ENCODE measurements around the gene SLC17A4. TPM values are rescaled to one million over a fixed set of nuclear protein-coding genes. Genes with fewer than 3 reads are reported as not detected.
"Not testable (repeated sequence)": the region's sequence is repeated elsewhere in the genome, so short reads cannot be mapped to it uniquely, and the experiment has no call there.

Gene SLC17A4
- total and polyA plus RNA-seq, 7 donors, result under 0.01 to 24.7 (median 10.6) TPM; not detected in 3

DNA sequence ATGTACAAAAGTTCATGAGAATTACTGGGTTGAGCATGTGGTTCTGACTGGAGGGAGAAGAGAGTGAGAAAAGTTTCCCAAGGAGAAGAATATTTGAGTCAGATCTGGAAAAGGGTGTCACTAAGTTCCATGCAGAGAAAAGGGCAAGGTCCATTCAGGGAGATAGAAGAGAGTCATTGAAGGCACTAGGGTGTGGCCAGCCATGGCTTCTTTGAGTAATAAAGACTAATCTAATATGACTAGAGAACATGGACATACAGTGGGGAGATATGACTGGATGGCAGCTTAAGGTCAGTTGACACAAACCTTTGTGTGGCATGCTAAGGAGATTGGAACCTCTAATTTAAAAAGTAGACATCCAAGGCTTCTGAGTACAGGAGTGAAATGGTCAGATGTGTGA, 10.7 kb upstream of the SLC17A4 start:
- Histone ChIP-seq H3K4me3 (no peak overlapping the region), H3K27ac (no peak overlapping the region), H3K9me3 (no peaks in the 10 kb centered on the region), H3K36me3 (no peaks in the 10 kb centered on the region), H3K4me1 (no peaks in the 10 kb centered on the region), H3K27me3 (no peaks in the 10 kb centered on the region)
- TF ChIP-seq EP300 (IDR thresholded peaks at IDR 0.05), result no peak
- TF ChIP-seq POLR2A (IDR thresholded peaks at IDR 0.05), result no peak
- no peak for TF ChIP-seq POLR2AphosphoS5 (IDR thresholded peaks at IDR 0.05)
- TF ChIP-seq, protein P1, sequence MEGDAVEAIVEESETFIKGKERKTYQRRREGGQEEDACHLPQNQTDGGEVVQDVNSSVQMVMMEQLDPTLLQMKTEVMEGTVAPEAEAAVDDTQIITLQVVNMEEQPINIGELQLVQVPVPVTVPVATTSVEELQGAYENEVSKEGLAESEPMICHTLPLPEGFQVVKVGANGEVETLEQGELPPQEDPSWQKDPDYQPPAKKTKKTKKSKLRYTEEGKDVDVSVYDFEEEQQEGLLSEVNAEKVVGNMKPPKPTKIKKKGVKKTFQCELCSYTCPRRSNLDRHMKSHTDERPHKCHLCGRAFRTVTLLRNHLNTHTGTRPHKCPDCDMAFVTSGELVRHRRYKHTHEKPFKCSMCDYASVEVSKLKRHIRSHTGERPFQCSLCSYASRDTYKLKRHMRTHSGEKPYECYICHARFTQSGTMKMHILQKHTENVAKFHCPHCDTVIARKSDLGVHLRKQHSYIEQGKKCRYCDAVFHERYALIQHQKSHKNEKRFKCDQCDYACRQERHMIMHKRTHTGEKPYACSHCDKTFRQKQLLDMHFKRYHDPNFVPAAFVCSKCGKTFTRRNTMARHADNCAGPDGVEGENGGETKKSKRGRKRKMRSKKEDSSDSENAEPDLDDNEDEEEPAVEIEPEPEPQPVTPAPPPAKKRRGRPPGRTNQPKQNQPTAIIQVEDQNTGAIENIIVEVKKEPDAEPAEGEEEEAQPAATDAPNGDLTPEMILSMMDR (IDR thresholded peaks at IDR 0.05), result no peak
- intact Hi-C loops (cut with DNase I), result no loop called here
- no peak for DNase-seq

DNA sequence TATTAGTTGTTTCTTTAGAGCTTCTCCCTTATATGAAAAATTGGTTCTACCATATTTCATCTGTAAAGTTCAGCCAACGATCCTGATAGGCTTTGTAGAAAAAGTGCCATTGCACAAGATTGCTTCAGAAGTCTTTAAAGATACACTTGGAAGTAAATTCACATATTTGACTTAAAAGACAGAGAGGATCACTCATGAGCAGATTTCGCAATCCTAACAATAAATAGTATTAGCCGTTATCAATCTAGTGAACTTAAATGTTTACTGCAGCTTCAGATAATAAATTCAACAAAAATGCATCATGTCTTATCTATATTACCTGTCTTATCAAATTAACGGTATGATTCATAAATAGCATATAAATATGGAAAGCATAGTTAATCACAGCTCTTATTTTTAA, 8.7 kb upstream of the SLC17A4 start:
- WGBS, 2 donors, result 91 to 92% methylated on average over 4 of the region's 4 CpGs
- no peak overlapping the region for H3K27ac ChIP-seq
- no peak for DNase-seq
- no peaks in the 10 kb centered on the region for H3K27me3 ChIP-seq
- H3K4me1 ChIP-seq, result no peaks in the 10 kb centered on the region
- intact Hi-C loops (cut with DNase I), result no loop called here
- no peak for TF ChIP-seq POLR2AphosphoS5 (IDR thresholded peaks at IDR 0.05)
- no peak for TF ChIP-seq EP300 (IDR thresholded peaks at IDR 0.05)
- TF ChIP-seq, protein P1 (IDR thresholded peaks at IDR 0.05), result no peak
- TF ChIP-seq POLR2A (IDR thresholded peaks at IDR 0.05), result no peak
- H3K9me3 ChIP-seq, result no peaks in the 10 kb centered on the region
- no peaks in the 10 kb centered on the region for H3K36me3 ChIP-seq
- no peak overlapping the region for H3K4me3 ChIP-seq

DNA sequence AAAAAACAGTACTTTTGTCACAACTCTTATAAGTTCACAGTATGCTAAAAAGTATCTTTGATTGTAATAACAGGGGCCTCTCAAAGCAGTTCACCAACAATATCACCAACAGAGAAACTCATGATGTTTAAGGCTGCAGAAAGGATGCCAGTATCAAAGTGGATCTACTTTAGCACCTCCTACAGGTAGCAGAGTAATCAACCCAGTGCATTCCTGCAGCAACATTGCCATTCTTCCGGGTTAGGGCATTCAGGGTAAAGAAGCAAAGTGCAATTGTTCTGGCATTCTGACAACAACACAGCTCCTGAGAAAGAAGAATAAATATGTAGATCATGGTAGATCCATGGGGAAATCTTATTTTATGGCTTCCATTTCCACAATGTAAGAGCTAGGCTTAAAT, 7.6 kb upstream of the SLC17A4 start:
- TF ChIP-seq, protein P1 (IDR thresholded peaks at IDR 0.05), result no peak
- no peak for TF ChIP-seq EP300 (IDR thresholded peaks at IDR 0.05)
- TF ChIP-seq POLR2AphosphoS5 (IDR thresholded peaks at IDR 0.05), result no peak
- TF ChIP-seq POLR2A (IDR thresholded peaks at IDR 0.05), result no peak
- no peaks in the 10 kb centered on the region for H3K9me3 ChIP-seq
- WGBS, 2 donors, result 17 to 74% methylated on average over 1 of the region's 1 CpG
- no peak for DNase-seq
- no peaks in the 10 kb centered on the region for H3K27me3 ChIP-seq
- no peaks in the 10 kb centered on the region for H3K36me3 ChIP-seq
- H3K4me3 ChIP-seq, result no peak overlapping the region
- H3K27ac ChIP-seq, result no peak overlapping the region
- H3K4me1 ChIP-seq, result no peaks in the 10 kb centered on the region
- intact Hi-C loops (cut with DNase I), result no loop called here

DNA sequence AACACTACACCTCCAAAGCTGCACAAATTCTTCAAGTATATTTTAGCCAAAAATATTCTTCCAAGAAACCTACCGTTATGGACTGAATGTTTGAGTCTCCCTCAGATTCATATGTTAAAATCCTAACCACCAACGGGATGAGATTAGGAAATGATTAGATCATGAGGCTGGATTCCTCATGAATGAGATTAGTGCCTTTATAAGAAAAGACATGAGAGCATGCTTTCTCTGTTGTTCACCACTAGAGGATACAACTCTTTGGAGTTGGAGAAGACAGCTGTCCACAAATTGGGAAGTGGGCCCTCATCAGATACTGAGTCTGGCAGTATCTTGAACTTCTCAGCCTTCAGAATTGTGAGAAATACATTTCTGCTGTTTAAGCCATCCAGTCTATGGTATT, 7.1 kb upstream of the SLC17A4 start:
- DNase-seq, result no peak
- H3K4me1 ChIP-seq, result no peaks in the 10 kb centered on the region
- H3K27me3 ChIP-seq, result no peaks in the 10 kb centered on the region
- intact Hi-C loops (cut with DNase I), result no loop called here
- 69 to 91% methylated on average over 2 of the region's 2 CpGs for WGBS, 2 donors
- no peaks in the 10 kb centered on the region for H3K36me3 ChIP-seq
- no peak overlapping the region for H3K27ac ChIP-seq
- no peaks in the 10 kb centered on the region for H3K9me3 ChIP-seq
- TF ChIP-seq, protein P1 (IDR thresholded peaks at IDR 0.05), result no peak
- TF ChIP-seq POLR2A (IDR thresholded peaks at IDR 0.05) (no peak), POLR2AphosphoS5 (IDR thresholded peaks at IDR 0.05) (no peak), EP300 (IDR thresholded peaks at IDR 0.05) (no peak)
- H3K4me3 ChIP-seq, result no peak overlapping the region

DNA sequence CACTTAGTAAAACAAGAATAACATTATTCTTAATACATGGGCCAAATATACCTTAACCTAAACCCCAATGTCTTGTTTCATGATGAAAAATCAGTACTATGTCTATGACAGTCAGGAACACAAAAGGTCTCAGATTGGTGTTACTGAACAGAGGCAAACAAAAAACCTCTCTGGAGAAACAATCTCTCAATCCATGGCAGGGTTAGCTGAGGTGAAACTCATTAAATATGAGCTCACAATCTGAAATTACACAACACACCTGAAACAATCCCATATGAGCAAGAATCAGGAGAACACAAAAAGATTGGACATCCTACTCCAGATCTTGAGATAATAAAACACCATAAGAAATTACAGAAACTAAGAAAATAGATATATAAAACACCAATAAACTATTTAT, 6.5 kb upstream of the SLC17A4 start:
- Histone ChIP-seq H3K27ac (no peak overlapping the region), H3K4me3 (no peak overlapping the region), H3K36me3 (no peaks in the 10 kb centered on the region), H3K27me3 (no peaks in the 10 kb centered on the region), H3K9me3 (no peaks in the 10 kb centered on the region), H3K4me1 (no peaks in the 10 kb centered on the region)
- TF ChIP-seq EP300 (IDR thresholded peaks at IDR 0.05) (no peak), POLR2A (IDR thresholded peaks at IDR 0.05) (no peak), POLR2AphosphoS5 (IDR thresholded peaks at IDR 0.05) (no peak)
- TF ChIP-seq, protein P1 (IDR thresholded peaks at IDR 0.05), result no peak
- no peak for DNase-seq
- intact Hi-C loops (cut with DNase I), result no loop called here

DNA sequence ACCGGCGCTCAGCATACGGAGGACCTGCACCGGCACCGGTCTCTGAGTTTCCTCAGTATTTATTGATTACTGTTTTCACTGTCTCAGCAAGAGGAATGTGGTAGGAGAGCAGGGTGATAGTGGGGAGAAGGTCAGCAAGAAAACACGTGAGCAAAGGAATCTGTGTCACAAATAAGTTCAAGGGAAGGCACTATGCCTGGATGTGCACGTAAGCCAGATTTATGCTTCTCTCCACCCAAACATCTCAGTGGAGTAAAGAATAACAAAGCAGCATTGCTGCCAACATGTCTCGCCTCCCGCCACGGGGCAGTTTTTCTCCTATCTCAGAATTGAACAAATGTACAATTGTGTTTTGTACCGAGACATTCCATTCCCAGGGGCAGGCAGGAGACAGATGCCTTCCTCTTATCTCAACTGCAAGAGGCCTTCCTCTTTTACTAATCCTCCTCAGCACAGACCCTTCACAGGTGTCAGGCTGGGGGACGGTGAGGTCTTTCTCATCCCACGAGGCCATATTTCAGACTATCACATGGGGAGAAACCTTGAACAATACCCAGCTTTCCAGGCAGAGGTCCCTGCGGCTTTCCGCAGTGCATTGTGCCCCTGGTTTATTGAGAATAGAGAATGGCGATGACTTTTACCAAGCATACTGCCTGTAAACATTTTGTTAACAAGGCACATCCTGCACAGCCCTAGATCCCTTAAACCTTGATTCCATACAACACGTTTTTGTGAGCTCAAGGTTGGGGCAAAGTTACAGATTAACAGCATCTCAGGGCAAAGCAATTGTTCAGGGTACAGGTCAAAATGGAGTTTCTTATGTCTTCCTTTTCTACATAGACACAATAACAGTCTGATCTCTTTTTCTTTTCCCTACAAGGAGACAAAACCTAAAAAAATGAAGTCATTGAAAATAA, 5.7 kb upstream of the SLC17A4 start:
- 39 to 79% methylated on average over 17 of the region's 17 CpGs for WGBS, 2 donors
- H3K4me1 ChIP-seq; intact Hi-C loops (cut with DNase I); H3K27me3 ChIP-seq; H3K4me3 ChIP-seq; DNase-seq; H3K27ac ChIP-seq; H3K9me3 ChIP-seq; H3K36me3 ChIP-seq: not testable (repeated sequence)

Measured in sigmoid colon (tissue), 7 donors.